Subcutaneous abdominal adipose tissue (tissue), 5 donors: ENCODE data around the gene CD7.

Source experiments
- H3K27ac ChIP-seq: one replicate; pipeline ENCODE4 v1.7.0; 2013; ENCODE audit warnings: low read depth, mild to moderate bottlenecking, inconsistent platforms, low read length, moderate library complexity
- H3K27me3 ChIP-seq, 5 donors: one replicate each; pipeline ENCODE4 v1.7.0; 2013; ENCODE audit warnings: low read length in 5 of 5, inconsistent platforms in 1 of 5; ENCODE audit not compliant: control insufficient read depth in 5 of 5, insufficient read depth in 4 of 5
- H3K36me3 ChIP-seq, 5 donors: one replicate each; pipeline ENCODE4 v1.7.0; 2013; ENCODE audit warnings: low read length in 5 of 5; ENCODE audit not compliant: control insufficient read depth in 5 of 5, insufficient read depth in 5 of 5
- H3K4me1 ChIP-seq, 5 donors: one replicate each; pipeline ENCODE4 v1.7.0; 2013; ENCODE audit warnings: low read length in 5 of 5, mild to moderate bottlenecking in 3 of 5, moderate library complexity in 1 of 5; ENCODE audit not compliant: control insufficient read depth in 5 of 5, insufficient read depth in 5 of 5
- H3K4me3 ChIP-seq, 5 donors: one replicate each; pipeline ENCODE4 v1.7.0; 2013; ENCODE audit warnings: low read length in 5 of 5, low read depth in 1 of 5
- H3K9ac ChIP-seq, 5 donors: one replicate each; pipeline ENCODE4 v1.7.0; 2013; ENCODE audit warnings: low read length in 5 of 5, mild to moderate bottlenecking in 4 of 5, moderate library complexity in 3 of 5
- H3K9me3 ChIP-seq, 5 donors: one replicate each; pipeline ENCODE4 v1.7.0; 2013; ENCODE audit warnings: low read length in 5 of 5; ENCODE audit not compliant: control insufficient read depth in 5 of 5
- donor health status: healthy.
- donor health status: healthy.
- donor health status: healthy.
- donor health status: healthy.
- donor health status: healthy.

CD7 gene

DNA sequence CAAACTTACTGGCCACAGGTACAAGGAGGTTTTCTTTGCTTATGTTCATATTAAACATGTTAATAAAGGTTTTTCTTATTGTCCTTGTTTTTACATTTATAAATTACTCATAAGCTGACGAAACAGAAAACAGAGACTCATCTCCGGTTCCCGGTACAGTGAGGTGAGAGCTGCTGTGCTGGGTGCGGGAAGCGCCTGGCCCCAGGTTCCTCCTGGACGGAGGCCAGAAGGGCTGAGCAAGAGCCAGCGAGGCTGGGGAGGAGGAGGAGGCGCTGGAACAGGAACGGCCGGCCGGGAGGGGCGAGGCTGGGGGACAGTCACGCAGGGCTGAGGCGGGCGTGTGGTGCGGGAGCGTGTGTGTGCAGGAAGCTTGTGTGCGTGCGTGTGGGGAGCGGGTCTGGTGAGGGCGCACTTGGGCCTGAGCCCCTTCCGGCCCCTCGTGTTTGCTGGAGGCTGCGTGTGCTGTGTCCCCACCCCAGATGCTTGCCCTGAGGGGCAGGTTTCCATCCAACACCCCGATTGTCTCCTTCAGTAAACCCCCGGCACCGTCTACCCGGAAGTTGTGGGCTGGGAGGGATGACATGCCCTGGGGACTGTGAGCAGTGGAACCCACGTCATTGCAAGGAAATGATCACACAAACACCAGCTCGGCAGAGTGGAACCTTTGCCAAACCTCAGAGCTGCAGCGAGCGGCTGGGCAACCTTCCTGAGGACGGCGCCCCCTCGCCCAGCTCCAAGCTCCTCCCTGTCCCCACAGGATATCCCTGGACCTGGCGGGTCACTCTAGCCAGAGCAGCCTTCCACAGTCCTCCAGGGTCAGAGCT, 19.5 kb downstream of the CD7 start:
- Histone ChIP-seq H3K27ac (peak overlapping the region; percentile 84), H3K4me3 (peak overlapping the region; percentile 61 to 72 (median 68)), H3K9ac (peak overlapping the region in 4 of 5 donors; percentile 52 to 73 (median 66)), H3K36me3 (no peaks in the 10 kb centered on the region), H3K9me3 (no peaks in the 10 kb centered on the region), H3K4me1 (peaks cover 4 to 45% (median 35%) of the 10 kb centered on the region in 5 donors), H3K27me3 (peaks cover 0 to 15% (median 2%) of the 10 kb centered on the region in 5 donors)

DNA sequence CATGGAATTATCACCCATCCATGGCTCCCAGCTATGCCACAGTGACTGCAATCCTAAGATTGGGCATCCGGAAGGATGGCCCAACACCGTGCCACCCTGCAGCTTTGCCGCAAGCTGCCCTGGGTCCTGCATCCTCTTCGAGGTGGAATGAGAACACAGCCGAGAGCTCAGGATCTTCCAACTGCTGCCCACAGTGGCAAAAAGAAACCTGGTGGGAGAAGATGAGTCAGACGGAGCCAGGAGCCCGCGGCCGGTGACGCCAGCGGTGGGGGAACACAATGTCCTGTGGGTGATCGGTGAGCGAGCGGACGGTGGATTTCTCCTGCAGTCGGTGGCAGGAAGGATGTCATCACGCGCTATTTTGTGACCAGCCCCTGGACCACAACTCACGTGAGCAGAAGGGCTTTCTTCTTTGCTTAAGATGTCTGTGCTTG, 20.1 kb downstream of the CD7 start:
- Histone ChIP-seq H3K36me3 (no peaks in the 10 kb centered on the region), H3K27me3 (peaks cover 0 to 12% (median 2%) of the 10 kb centered on the region in 5 donors), H3K4me3 (peak overlapping the region in 4 of 5 donors; percentile 17 to 72 (median 68)), H3K4me1 (peaks cover 4 to 48% (median 36%) of the 10 kb centered on the region in 5 donors), H3K9ac (peak overlapping the region in 3 of 5 donors; percentile 64 to 73 (median 67)), H3K9me3 (no peaks in the 10 kb centered on the region), H3K27ac (peak overlapping the region; percentile 84)

DNA sequence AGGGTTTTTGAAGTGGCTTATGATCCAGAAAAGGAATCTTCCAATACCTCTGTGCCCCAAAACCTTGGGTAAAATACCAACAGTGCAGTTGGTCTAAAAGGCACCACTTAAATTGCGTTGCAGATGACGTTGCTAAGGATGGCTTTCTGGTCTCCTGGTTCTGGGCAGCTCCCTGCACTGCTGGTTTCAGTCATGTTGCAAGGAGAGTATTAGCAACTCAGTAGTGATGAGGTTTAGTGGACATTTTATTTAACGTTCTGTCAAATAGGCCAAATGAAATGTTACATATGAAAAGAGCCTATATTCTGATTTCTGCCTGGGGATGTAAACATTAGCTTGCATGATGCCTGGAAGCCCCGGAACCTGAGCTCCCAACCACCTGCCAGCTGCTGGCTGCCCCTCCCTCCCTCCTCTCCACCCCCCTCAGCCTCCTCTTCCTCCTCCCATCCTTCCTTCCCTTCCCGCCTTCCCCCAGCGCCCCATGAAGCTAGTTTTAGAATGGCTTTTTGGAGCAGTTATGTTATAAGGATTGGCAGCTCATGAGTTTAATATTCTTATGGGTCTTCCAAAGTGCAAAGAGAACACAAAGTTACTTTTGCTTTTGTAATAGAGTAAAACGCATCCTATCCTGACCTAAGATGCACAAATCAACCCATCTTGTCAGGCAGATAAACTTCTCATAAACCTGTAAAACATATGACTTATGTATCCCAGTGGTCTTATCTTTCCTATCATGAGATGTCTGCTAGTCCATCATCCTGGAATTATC, 20.7 kb downstream of the CD7 start:
- no peaks in the 10 kb centered on the region for H3K9me3 ChIP-seq
- H3K4me1 ChIP-seq: peaks cover 4 to 54% (median 42%) of the 10 kb centered on the region in 5 donors
- peak overlapping the region; percentile 84 for H3K27ac ChIP-seq
- peaks cover 0 to 12% (median 2%) of the 10 kb centered on the region in 5 donors for H3K27me3 ChIP-seq
- H3K36me3 ChIP-seq: no peaks in the 10 kb centered on the region
- H3K4me3 ChIP-seq: peak overlapping the region in 4 of 5 donors; percentile 17 to 72 (median 68)
- peak overlapping the region in 1 of 5 donors; percentile 44 for H3K9ac ChIP-seq

DNA sequence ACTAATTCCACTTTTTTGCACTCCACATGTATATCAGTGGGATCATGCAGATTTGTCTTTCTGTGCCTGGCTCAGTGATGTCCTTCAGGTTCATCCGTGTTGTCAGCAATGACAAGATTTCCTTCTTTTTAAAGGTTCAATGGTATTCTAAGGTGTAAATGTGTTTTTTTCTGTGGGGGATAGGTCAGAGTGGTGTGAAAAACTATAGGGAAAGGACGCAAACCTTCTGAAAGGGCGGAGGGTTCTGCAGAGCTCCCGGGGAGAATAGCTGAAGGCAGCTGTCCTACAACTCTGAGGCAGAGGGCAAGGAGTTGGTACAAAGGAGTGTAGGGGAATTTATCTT, 22.0 kb downstream of the CD7 start:
- Histone ChIP-seq H3K27ac (no peak overlapping the region), H3K9me3 (no peaks in the 10 kb centered on the region), H3K4me1 (peaks cover 4 to 48% (median 41%) of the 10 kb centered on the region in 5 donors), H3K9ac (no peak overlapping the region), H3K4me3 (no peak overlapping the region), H3K36me3 (no peaks in the 10 kb centered on the region), H3K27me3 (peaks cover 0 to 9% (median 0%) of the 10 kb centered on the region in 5 donors)

DNA sequence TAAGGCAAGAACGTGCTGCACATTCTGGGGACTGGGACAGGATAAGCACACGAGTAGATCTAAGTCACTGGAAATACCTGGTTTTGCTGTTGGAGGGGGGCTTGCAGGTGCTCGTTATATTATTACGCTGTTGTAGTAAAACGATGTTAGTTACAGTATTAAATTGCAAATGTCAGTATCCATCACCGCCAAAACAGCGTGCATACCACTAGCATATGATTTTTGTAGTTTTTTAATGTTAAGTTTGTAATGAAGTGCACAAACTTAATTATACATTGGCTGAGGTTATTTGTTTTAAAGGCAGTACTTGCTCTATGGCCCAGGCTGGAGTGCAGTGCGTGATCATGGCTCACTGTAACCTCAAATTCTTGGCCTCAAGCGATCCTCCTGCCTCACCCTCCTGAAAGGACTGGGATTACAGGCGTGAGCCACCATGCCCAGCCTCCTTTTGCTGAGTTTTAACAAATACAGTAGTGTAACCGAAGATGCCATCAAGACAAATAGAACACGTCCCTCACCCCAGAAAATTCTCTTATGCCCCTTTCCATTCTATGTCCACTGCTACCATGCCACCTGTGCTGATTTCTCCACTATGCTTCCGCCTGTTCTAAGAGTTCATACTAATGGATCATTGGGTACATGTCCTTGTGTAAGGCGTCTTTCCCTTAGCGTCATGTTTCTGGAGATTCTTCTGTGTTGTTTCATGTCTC, 23.2 kb downstream of the CD7 start:
- no peak overlapping the region for H3K27ac ChIP-seq
- H3K36me3 ChIP-seq: no peaks in the 10 kb centered on the region
- no peaks in the 10 kb centered on the region for H3K9me3 ChIP-seq
- peak overlapping the region in 2 of 5 donors; percentile 44 to 51 for H3K4me3 ChIP-seq
- no peak overlapping the region for H3K9ac ChIP-seq
- H3K4me1 ChIP-seq: peaks cover 4 to 51% (median 41%) of the 10 kb centered on the region in 5 donors
- H3K27me3 ChIP-seq: peaks cover 0 to 9% (median 0%) of the 10 kb centered on the region in 5 donors

DNA sequence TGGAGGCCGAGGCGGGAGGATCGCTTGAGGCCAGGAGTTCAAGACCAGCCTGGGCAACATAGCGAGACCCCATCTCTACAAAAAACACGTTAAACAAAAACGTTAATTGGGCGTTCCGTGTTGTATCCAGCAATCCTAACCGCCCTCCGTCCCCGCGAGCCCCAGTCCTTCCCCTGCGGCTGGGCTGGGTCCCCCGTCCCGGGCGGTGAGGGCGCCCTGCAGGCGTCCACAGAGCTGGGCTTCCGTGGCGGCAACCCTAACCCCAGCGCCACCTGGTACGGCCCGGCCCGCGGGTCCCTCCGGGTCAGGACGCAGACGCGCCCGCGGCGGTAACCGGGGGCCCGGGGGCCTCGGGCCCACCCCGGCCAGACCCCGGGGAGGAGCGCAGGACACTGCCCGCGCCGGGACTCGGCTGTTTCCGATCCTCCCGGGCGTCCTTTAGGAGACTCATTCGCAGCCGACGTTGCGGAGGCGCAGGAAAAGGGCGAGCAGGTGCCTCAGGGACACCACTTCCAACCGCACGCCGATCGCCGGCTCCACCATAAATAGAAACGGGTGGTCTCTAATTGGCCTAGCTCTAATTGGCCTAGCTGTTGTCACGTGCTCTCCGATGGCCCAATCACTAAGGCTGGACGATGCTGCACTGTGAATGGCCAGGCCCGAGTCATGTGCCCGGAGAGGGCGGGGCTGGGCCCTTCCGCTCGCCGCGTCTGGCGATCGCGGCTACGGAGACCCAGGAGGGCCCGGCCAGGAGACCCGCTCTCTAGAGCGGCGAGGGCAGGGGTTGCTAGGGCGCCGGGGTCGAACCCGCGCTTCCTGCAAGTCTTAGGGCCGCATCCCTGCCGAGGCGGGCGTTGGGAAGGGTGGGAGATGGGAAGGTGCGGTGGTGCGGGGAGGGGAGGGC, 24.9 kb downstream of the CD7 start:
- H3K9ac ChIP-seq: peak overlapping the region in 4 of 5 donors; percentile 75 to 93 (median 91)
- H3K27me3 ChIP-seq: peaks cover 0 to 6% (median 0%) of the 10 kb centered on the region in 5 donors
- no peaks in the 10 kb centered on the region for H3K36me3 ChIP-seq
- H3K4me3 ChIP-seq: peak overlapping the region; percentile 62 to 79 (median 75)
- peak overlapping the region; percentile 91 for H3K27ac ChIP-seq
- H3K9me3 ChIP-seq: no peaks in the 10 kb centered on the region
- peaks cover 4 to 50% (median 29%) of the 10 kb centered on the region in 5 donors for H3K4me1 ChIP-seq

DNA sequence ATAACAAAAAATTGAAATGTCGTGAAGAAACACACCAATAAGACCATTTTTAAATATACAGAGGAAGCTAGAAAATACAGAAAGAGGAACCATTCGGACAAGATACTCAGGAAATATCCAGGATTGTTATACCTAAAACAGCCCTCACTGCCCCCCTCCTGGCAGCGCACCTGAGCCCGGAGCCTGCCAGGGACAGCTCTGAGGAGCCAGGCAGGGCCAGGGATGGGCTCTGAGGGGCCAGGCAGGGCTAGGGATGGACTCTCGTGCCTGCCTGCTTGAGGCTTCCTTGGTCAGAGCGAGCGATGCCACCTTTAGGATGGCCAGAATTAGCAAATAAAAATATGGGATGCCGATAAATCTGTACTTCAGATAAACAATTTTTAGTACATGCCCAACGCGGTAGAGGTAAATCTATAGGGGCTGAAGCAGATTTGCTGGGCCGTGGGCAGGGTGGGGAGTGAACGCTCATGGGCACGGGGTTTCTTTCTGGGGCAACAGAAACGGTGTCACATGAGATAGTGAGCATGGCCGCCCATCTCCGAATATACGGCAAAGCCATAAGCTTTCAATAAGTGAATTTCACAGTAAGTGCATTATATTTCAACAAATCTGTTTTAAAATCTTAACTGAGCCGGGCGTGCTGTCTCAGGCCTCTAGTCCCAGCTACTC, 25.7 kb downstream of the CD7 start:
- Histone ChIP-seq H3K27ac (peak overlapping the region; percentile 91), H3K27me3 (peaks cover 0 to 4% (median 0%) of the 10 kb centered on the region in 5 donors), H3K36me3 (no peaks in the 10 kb centered on the region), H3K9me3 (no peaks in the 10 kb centered on the region), H3K4me1 (peaks cover 2 to 45% (median 26%) of the 10 kb centered on the region in 5 donors), H3K4me3 (peak overlapping the region; percentile 62 to 79 (median 75)), H3K9ac (peak overlapping the region in 4 of 5 donors; percentile 75 to 93 (median 91))

DNA sequence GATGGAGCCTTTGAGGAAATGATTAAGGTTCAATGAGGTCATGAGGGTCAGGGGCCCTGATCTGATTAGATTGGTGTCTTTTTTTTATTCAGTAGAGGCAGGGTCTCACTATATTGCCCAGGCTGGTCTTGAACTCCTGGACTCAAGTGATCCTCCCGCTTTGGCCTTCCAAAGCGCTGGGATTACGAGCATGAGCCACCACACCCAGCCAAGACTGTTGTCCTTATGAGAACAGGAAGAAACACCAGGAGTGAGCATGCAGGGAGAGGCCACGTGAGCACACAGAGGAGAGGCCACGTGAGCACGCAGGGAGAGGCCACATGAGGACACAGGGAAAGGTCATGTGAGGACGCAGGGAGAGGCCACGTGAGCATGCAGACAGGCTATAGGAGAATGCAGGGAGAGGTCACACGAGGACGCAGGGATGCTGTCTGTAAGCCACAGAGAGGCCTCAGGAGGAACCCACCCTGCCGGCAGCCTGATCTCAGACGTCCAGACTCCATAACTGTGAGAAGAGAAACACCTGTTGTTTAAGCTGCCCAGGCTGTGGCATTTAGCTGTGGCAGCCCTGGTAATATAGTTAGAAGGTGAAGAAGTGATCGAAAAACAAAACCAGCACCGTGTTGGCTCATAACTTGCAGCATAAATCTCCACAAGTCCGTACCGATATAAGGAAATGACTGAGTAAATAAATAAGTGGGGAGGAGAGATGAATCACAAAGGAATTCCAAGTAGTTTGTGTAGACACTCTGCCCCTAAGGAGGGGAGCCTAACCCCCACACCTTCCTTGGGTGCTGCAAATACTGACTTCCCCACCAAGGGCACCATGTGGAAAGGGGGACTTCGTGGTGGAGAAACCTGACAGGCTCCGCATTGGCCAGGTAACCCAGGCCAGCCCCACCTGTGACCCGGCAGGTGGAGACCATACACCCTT, 29.3 kb downstream of the CD7 start:
- H3K9me3 ChIP-seq: no peaks in the 10 kb centered on the region
- H3K4me1 ChIP-seq: peaks cover 0 to 37% (median 17%) of the 10 kb centered on the region in 5 donors
- H3K4me3 ChIP-seq: no peak overlapping the region
- H3K27me3 ChIP-seq: no peaks in the 10 kb centered on the region
- no peaks in the 10 kb centered on the region for H3K36me3 ChIP-seq
- H3K27ac ChIP-seq: peak overlapping the region; percentile 41
- H3K9ac ChIP-seq: no peak overlapping the region
